Suppressor macrophage treated with lipopolysaccharide for 1 hour (primary cell): ENCODE results near the gene ANKK1.

Experiments
- DNase-seq, 3 donors: peaks; one replicate each; pipeline ENCODE4 v3.0.0-alpha.2; 2020 to 2022

The ANKK1 gene

DNA sequence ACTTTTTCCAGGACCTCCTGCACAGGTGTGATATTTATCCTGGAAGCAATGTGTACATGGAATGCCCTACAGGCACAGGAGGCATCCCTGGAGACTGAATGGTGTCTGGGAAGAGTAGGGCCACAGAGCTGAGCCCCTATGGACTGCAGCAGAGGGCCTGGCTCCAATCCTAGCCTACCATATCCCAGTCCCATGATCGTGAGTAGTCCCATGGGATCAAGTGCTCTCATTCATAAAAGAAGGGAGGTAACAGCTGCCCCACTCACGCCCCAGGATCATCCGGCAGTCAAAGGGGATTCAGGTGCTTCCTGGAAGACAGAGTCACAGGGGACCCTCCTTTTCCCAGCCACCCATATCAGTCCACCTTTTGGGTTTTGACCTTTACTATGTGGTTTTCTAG is 24.0 kb downstream of the ANKK1 start:
- no peak for DNase-seq

GRCh38 chr11:113412675-113413074 is 25.1 kb downstream of the ANKK1 start:
- no peak for DNase-seq

DNA sequence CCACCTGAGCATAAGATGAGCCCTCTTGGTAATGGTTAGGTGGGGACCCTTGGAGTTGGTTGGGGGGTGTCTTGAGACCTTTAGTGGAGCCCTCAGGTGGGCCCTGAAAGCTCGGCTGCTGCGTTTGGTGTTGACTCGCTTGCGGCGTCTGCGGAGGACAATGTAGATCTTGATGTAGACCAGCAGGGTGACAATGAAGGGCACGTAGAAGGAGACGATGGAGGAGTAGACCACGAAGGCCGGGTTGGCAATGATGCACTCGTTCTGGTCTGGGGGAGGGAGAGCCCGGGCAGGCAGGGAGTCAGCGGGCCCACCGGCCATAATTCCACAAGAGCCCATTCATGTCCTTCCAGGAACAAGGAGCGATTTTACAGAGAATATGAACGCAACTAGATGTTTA is 27.8 kb downstream of the ANKK1 start:
- no peak for DNase-seq

- DNase-seq, result no peak
Observed at GRCh38 chr11:113417428-113417827, 29.8 kb downstream of the ANKK1 start.

GRCh38 chr11:113419454-113420003 is 31.9 kb downstream of the ANKK1 start:
- no peak for DNase-seq

- DNase-seq, result no peak
Observed at GRCh38 chr11:113420808-113421207, 33.2 kb downstream of the ANKK1 start.

DNA sequence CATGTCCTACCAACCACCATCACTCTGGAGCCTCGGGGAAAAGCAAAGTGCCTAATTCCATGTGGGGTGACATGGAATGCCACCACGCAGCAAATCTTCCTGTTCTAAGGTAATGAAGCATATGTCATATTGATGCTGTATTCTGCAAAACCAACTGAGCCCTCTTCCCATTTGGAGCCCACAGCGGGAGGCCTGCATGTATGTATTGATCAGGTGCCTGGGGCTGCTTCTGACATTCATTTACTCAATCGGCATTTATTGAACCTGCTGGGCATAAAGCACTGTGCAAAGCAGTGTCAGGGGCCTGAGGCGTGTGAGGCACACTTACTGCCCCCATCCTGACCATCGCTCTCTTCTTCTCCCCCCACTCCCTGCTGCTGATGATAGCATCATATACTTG is 39.1 kb downstream of the ANKK1 start:
- DNase-seq, result no peak

DNA sequence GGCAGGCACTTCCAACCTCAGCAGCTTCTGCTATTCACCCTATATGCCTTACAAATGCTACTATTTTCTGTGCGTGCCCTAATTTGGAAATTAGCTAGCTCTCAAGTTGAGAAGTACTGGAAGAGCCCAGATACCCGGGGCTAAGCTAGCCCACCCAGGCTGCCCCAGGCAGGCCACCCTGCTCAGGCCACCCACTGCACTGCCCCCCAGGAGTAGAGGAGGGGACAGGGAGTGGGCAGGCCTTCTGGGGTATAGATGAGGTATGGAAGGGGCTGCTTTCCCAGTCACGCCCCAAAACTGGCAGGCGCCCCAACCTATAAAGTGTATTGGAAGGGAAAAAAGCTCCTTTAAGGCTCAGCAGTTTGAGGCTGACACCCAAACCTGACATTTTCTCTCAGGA is 44.2 kb downstream of the ANKK1 start:
- DNase-seq, result no peak

DNA sequence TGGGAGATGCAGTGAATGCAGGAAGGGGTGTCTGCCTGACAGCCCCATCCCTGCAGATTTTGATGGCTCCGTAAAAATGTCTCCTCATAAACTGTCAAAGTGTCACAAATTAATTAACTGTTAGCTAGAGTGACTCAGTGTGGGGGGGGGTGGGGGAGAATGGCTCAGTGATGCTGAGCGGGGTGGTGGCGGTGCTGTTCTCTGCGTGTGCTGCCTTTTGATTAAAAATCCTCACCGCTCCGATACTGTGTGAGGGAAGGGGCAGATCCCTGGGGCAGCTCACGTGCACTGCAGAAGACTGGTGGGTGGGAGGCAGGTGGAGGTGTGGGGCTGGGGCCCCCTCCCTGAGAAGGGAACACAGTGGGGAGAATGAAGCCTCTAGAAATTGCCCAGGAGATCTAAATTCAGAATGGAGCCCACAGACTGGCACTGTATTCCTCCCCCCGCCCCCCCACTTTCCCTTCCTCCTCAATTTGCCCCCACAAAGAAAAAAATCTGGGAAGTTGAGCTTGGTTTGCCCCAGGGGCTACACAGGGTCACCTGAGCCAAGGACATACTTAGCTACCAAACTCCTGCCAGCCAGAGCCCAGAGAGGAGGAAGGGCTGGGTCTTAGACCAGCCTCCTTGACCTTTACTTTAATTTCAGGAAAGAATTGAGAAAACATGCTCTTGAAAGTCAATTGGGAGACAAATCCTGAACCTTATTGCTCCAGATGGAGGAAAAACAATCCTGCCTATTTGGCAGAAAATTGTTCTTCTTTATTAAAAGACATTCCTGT is 47.8 kb downstream of the ANKK1 start:
- DNase-seq, result no peak

- DNase-seq, result no peak
Observed at GRCh38 chr11:113436672-113437252, 49.2 kb downstream of the ANKK1 start.

DNA sequence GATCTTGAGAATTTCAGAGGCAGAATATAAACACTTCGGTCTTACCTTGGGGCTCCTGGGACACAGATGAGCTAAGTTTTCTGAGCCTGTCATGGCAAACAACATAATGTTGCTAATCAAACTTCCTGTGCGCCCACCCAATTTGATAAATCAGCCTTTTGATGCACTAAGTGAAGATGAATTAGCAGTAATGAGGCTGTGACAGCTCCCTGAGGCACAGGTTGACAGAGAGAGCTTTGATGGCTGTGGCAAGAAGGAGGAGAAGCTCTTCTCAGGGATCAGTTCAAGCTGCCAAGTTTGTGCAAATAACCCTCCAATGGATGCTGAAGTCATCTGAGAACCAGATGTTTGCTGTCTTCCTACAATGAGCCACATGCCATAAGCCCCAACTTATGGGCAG is 53.2 kb downstream of the ANKK1 start:
- no peak for DNase-seq

GRCh38 chr11:113444502-113445123 is 57.0 kb downstream of the ANKK1 start:
- no peak for DNase-seq

DNA sequence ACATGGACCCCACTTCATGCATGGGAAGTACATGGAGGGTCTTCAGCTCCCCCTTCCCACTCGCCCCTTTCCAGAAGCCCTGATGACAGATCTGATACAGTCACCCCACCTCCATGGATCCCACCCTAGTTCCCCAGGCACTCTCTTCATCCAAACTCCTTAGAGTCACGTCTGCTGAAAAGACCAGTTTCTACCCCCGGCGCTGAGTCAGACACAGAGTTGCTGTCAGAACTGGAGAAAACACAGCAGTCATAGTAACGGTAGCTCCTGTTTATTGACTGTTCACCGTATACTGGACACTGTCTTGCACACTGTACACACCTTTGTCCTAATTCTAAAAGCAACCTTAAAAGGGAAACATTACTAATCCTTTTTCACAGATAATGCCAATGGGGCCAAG is 58.5 kb downstream of the ANKK1 start:
- DNase-seq, result no peak

DNA sequence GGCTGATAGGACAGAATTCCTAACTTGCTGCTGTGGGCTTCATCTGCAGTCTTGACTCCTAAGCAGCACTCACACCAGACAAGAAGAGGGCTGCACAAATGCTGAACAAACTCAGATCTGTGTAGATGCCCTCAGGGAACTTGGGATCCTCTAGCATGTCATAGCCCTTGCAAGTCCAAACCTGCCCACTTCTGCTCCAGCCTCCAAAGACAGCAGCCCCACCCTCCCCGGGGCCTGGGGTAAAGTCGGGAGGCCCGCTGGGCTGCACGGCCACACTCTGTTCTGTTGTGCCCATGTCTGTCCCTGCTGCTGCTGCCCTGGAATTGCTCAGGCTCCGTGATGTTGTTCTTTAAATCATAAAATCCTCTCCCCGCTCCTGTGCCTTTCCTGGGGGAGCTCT is 59.4 kb downstream of the ANKK1 start:
- DNase-seq, result no peak

DNA sequence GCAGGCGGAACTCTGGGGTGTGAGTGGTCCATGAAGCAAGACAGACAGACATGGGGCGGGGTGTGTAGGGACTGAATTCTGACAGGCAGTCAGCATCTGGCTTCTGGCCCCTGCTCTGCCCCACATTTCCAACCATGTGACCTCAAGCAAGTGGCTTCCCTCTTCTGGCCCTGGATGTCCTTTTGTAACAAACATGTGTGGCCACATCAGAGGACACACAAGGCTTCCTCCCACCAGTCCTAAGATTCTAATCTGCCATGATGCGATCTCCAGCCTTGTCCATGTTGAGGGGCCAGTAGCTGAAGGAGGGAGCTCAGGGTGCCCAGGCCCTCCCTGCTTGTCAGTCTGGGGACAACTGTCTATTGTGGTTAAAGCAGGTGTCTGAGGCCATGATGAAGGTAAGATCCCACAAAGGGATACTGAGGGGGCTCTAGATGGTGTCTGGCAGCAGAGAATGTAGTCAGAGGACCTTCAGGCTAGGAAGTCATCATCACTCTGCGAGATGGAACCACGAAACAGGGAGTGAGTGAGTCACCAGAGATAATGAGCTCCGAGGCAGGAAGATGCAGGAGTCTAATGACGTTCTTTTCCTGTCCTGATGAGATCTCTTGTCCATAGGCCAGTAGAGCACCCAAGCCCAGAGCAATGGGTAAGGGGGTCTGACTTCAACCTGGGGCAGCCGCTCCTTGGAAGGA is 60.2 kb downstream of the ANKK1 start:
- no peak for DNase-seq

DNA sequence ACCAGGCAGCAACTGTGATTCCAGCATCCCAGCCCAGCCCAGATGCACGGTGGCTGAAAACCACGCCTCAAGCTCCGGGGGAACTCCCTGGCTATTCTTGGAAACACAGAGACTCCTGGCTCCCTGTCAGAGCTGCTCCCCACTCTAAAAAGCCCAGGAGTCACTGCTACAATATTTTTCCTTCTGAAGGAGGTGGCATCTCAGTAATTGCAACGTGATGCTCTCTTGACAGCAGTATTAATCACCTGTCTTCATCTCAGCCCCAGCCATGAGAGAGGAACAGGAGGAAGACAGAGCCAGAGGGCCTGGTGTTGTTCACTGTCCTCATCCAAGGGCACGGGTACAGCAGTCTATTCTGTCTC is 60.7 kb downstream of the ANKK1 start:
- no peak for DNase-seq

- DNase-seq, result no peak
Observed at GRCh38 chr11:113449743-113450142, 62.2 kb downstream of the ANKK1 start.
